Measurements from ENCODE around the gene BTF3.

DNA sequence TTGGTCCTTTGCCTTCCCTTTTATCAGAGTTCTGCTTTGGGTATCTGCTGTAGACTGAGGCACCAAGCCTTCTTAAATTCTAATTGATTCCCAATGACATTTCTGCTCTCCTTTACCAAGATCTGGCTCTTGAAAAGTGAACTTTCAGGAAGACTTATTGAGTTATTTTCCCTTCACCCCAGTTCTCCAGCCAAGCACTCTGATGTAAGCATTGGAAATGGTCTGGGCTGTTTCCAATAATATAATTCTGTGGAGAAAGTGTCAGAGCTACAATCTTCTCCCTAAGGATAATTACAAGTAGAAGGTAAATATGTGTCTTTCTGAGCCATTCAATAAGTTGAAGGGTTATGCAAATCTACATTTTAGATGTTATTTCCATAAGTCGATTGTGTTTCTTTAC lies 30.8 kb downstream of the BTF3 start:
- TF ChIP-seq CTCF (IDR thresholded peaks at IDR 0.05), result no peak
- no peak for TF ChIP-seq POLR2A (IDR thresholded peaks at IDR 0.05)

Measured in lower leg skin (tissue), 3 donors.